AG04450 (cell line): ENCODE results near the gene RPL37A. TPM values are rescaled to one million over a fixed set of nuclear protein-coding genes. Genes with fewer than 3 reads are reported as not detected.
A peak's percentile ranks its signal among the peaks of the same experiment; 100 is the strongest.

Experiments used
- CTCF ChIA-PET: fragments of 300-600, 350-600 bp; formaldehyde crosslinking; extraction: SDS; loops from one replicate; lab custom pipeline; 2022; ENCODE audit warnings: antibody characterized with exemption, inconsistent platforms; lab: Charles Lee
- POLR2A ChIA-PET: fragments of 350-600 bp; formaldehyde crosslinking; extraction: SDS; loops from one replicate; lab custom pipeline; 2021; ENCODE audit warnings: antibody characterized with exemption, inconsistent platforms; lab: Yijun Ruan, JAX
- DNase-seq: peaks from one replicate; pipeline ENCODE4 v3.0.0-alpha.2; 2011; ENCODE audit warnings: low read depth, low spot score
- H3K27ac ChIP-seq: one replicate; pipeline ENCODE4 v1.5.1; 2012; ENCODE audit warnings: low read depth, low read length, control low read depth
- H3K27me3 ChIP-seq: one replicate; pipeline ENCODE4 v1.6.0; 2012; ENCODE audit warnings: low read length; ENCODE audit not compliant: control insufficient read depth, insufficient read depth
- H3K4me3 ChIP-seq: 2 replicates; pipeline ENCODE4 v1.5.1; 2011; ENCODE audit warnings: mild to moderate bottlenecking, low read depth, low read length, control low read depth
- H3K9me3 ChIP-seq: 2 replicates; pipeline ENCODE4 v1.5.1; 2012; ENCODE audit warnings: low read length; ENCODE audit not compliant: control insufficient read depth, insufficient read depth
- polyA plus RNA-seq: library from polyadenylated mRNA; depleted of rRNA; stranded (reverse); fragments of >200 nt; gene quantifications from 2 replicates; pipeline ENCODE4 v1.2.3, GENCODE V29; 2011
- TF ChIP-seq, protein P1 (sequence below): IDR thresholded peaks from 2 replicates; pipeline ENCODE4 v1.5.1; 2011; ENCODE audit warnings: low read depth, low read length, control low read depth, inconsistent platforms

The RPL37A gene
- polyA plus RNA-seq, 1 experiment = 3,563 TPM

DNA sequence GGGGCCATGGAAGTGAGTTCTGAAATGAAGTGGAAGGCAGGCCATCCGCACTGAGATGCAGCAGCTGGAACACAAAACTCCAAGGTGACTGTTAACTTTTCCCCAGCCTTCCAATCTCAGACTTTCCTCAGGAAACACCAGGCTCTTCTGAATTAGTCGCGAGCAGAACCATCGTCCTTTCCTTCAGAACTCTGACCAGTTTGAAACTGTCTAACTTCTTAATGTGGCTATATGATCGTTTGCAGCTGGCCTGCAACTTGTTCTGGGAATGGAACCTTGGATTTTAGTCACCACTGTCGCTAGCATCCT, 620 bp upstream of the RPL37A start:
- TF ChIP-seq, protein P1, sequence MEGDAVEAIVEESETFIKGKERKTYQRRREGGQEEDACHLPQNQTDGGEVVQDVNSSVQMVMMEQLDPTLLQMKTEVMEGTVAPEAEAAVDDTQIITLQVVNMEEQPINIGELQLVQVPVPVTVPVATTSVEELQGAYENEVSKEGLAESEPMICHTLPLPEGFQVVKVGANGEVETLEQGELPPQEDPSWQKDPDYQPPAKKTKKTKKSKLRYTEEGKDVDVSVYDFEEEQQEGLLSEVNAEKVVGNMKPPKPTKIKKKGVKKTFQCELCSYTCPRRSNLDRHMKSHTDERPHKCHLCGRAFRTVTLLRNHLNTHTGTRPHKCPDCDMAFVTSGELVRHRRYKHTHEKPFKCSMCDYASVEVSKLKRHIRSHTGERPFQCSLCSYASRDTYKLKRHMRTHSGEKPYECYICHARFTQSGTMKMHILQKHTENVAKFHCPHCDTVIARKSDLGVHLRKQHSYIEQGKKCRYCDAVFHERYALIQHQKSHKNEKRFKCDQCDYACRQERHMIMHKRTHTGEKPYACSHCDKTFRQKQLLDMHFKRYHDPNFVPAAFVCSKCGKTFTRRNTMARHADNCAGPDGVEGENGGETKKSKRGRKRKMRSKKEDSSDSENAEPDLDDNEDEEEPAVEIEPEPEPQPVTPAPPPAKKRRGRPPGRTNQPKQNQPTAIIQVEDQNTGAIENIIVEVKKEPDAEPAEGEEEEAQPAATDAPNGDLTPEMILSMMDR = no peak
- ChIA-PET POLR2A (interaction anchor here (0.5 to 1.7 kb wide), 16 partner anchors 9 to 384 kb away, joined by 3 to 8 read pairs (median 4); partner anchors contain the start of genes MARCHF4 and SMARCAL1), CTCF (interaction anchor here (1.7 kb wide), 1 partner anchor 388 kb away, joined by 5 read pairs; no protein-coding TSS in a partner anchor)
- peak overlapping the region; percentile 88 for H3K4me3 ChIP-seq
- no peaks in the 10 kb centered on the region for H3K9me3 ChIP-seq
- no peak for DNase-seq
- H3K27me3 ChIP-seq = no peaks in the 10 kb centered on the region
- peak overlapping the region; percentile 66 for H3K27ac ChIP-seq

DNA sequence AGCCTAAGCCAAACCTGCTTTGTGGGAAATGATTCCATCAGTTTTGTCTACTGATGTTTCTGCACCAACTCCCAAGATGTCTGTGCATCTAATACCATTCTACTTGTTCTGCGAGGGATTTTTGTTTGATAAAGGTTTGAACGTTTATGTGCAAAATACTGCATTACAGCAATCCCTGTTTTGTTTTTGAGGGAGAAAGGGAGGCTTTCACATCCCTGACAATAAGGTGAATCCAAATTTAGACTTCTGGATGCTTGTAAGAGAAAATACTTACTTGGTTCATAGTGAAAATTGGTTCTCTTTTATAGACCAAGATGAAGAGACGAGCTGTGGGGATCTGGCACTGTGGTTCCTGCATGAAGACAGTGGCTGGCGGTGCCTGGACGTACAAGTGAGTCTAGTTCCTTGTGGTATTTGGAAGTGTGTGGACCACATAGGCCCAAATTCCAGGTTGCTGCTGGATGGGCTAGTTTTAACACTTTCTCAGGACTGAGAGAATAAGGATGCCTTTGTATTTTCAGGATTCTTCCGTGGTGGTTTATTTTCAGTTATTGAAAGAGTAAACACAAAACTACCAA, 1.1 kb downstream of the RPL37A start:
- TF ChIP-seq, protein P1 = no peak
- peak overlapping the region; percentile 88 for H3K4me3 ChIP-seq
- H3K27ac ChIP-seq = no peak overlapping the region
- no peaks in the 10 kb centered on the region for H3K27me3 ChIP-seq
- no peaks in the 10 kb centered on the region for H3K9me3 ChIP-seq
- CTCF ChIA-PET = no interaction called here
- POLR2A ChIA-PET = no interaction called here
- DNase-seq = no peak

DNA sequence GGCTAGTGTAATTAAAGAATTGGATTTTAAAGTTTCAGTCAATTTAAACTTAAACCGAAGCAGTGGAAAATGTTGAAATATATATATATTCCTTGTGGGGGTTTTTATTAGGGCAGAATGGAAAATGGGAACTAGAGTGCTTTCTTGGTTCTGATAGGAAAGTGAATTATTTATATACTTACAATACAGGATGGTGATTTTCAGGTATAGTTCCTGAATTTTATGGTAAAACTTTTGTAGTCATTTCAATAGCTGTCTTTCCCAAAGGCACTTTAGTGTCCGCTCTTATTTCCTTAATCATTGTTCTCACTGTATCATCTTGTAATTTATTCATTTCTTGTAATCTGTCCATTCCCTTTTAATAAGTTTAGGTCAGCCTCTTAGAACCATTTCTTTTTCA, 1.9 kb downstream of the RPL37A start:
- TF ChIP-seq, protein P1 = no peak
- Histone ChIP-seq H3K27ac (no peak overlapping the region), H3K4me3 (peak overlapping the region; percentile 88), H3K27me3 (no peaks in the 10 kb centered on the region), H3K9me3 (no peaks in the 10 kb centered on the region)
- POLR2A ChIA-PET = interaction anchor here (0.5 kb wide), 1 partner anchor 344 kb away, joined by 3 read pairs; no protein-coding TSS in a partner anchor
- CTCF ChIA-PET = no interaction called here
- DNase-seq = no peak

DNA sequence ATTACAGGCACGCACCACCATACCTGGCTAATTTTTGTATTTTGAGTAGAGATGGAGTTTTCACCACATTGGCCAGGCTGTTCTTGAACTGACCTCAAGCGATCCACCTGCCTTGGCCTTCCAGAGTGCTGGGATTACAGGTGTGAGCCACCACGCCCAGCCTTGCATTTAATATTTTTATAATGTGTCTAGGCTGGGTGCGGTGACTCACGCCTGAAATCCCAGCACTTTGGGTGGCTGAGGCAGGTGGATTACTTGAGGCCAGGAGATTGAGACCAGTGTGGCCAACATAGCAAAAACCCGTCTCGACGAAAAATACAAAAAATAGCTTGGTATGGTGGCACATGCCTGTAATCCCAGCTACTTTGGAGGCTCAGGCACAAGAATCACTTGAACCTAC, 3.2 kb downstream of the RPL37A start:
- no peak overlapping the region for H3K27ac ChIP-seq
- DNase-seq = no peak
- ChIA-PET POLR2A (no interaction called here), CTCF (no interaction called here)
- TF ChIP-seq, protein P1 = no peak
- H3K4me3 ChIP-seq = no peak overlapping the region
- H3K27me3 ChIP-seq = no peaks in the 10 kb centered on the region
- H3K9me3 ChIP-seq = no peaks in the 10 kb centered on the region

DNA sequence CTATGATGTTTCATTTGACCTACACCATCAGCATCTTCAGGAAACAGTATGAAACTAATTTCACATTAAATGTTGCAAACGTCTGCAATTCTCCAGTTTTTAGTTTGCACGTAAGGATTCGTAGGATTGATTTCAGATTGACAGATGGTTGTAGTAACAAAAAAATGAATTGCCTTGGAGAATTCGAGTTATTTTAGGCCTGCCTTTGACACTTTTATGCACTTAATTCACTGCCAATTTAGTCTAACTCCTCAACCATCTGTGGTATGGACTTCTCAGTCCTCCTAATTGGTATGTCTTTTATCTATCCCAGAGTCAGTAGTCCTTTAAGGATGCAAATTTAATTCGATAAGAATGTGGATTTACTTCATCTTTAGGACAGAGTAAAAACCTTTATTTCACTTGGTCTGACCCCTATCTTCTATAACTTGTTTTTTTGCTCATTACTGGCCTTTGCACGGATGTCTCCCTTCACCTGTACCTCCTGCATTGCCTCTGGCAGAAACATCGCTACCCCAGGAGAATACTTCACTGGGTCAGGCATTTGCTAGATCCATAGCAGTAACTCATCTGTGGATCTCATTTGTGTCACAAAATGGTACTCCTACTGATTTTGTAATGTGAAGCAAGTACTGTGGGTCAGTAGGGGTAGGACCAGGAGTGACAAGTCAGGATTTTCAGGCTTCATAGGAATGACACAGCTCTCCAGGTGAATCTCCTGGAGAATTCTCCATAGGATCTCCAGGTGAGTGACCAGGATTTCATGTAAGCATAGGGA, 3.9 kb downstream of the RPL37A start:
- DNase-seq = no peak
- Histone ChIP-seq H3K4me3 (no peak overlapping the region), H3K27me3 (no peaks in the 10 kb centered on the region), H3K27ac (no peak overlapping the region), H3K9me3 (no peaks in the 10 kb centered on the region)
- CTCF ChIA-PET = no interaction called here
- TF ChIP-seq, protein P1 = no peak
- POLR2A ChIA-PET = no interaction called here
